ENCODE measurements around the gene CXCR5.

The CXCR5 gene

GRCh38 chr11:118898400-118899295, 15.0 kb downstream of the CXCR5 start:
- no peak for DNase-seq (ENCODE audit: low read depth in 2 of 2)

- no peak for DNase-seq (ENCODE audit: low read depth in 2 of 2)
Observed at GRCh38 chr11:118899296-118899688, 15.6 kb downstream of the CXCR5 start.

GRCh38 chr11:118899706-118900360, 16.1 kb downstream of the CXCR5 start:
- DNase-seq (ENCODE audit: low read depth in 2 of 2), result no peak

- DNase-seq (ENCODE audit: low read depth in 2 of 2), result no peak
Observed at GRCh38 chr11:118900535-118901384, 17.1 kb downstream of the CXCR5 start.

GRCh38 chr11:118901494-118902335, 18.0 kb downstream of the CXCR5 start:
- no peak for DNase-seq (ENCODE audit: low read depth in 2 of 2)

- DNase-seq (ENCODE audit: low read depth in 2 of 2), result no peak
Observed at GRCh38 chr11:118902336-118903203, 18.9 kb downstream of the CXCR5 start.

GRCh38 chr11:118903204-118904015, 19.7 kb downstream of the CXCR5 start:
- DNase-seq (ENCODE audit: low read depth in 2 of 2), result no peak

GRCh38 chr11:118907051-118908042, 23.7 kb downstream of the CXCR5 start:
- DNase-seq (ENCODE audit: low read depth in 2 of 2), result peak; percentile 72 to 83

- DNase-seq (ENCODE audit: low read depth in 2 of 2), result no peak
Observed at GRCh38 chr11:118908264-118908663, 24.6 kb downstream of the CXCR5 start.

GRCh38 chr11:118908901-118909618, 25.4 kb downstream of the CXCR5 start:
- no peak for DNase-seq (ENCODE audit: low read depth in 2 of 2)

- DNase-seq (ENCODE audit: low read depth in 2 of 2), result no peak
Observed at GRCh38 chr11:118909619-118910308, 26.1 kb downstream of the CXCR5 start.

GRCh38 chr11:118910309-118911112, 26.8 kb downstream of the CXCR5 start:
- no peak for DNase-seq (ENCODE audit: low read depth in 2 of 2)

GRCh38 chr11:118911113-118911879, 27.6 kb downstream of the CXCR5 start:
- no peak for DNase-seq (ENCODE audit: low read depth in 2 of 2)

GRCh38 chr11:118911880-118912741, 28.4 kb downstream of the CXCR5 start:
- peak; percentile 49 to 54 for DNase-seq (ENCODE audit: low read depth in 2 of 2)
